Prostate gland (tissue), 2 donors: ENCODE measurements around the gene SOWAHC. TPM values are rescaled to one million over a fixed set of nuclear protein-coding genes. Genes with fewer than 3 reads are reported as not detected.

ENCODE experiments used
- DNase-seq: peaks from one replicate; pipeline ENCODE4 v3.0.0-alpha.2; 2019; ENCODE audit warnings: low spot score
- H3K27ac ChIP-seq, 2 donors: fragments of 200-600 bp; sonication (generic); 2 replicates each; pipeline ENCODE4 v1.5.1; 2017 to 2019
- H3K27me3 ChIP-seq: fragments of 200-600 bp; sonication (generic); replicated peaks from 2 replicates; pipeline ENCODE4 v1.5.1; 2019; ENCODE audit not compliant: insufficient read depth
- H3K36me3 ChIP-seq, 2 donors: fragments of 200-600 bp; sonication (generic); 1 replicate in 1 of 2; 2 replicates in 1 of 2; pipeline versions ENCODE4 v1.5.1 to v1.8.1; 2017 to 2019
- H3K4me1 ChIP-seq: fragments of 200-600 bp; sonication (generic); replicated peaks from 2 replicates; pipeline ENCODE4 v1.5.1; 2019
- H3K4me3 ChIP-seq, 2 donors: fragments of 200-600 bp; sonication (generic); 2 replicates each; pipeline ENCODE4 v1.5.1; 2017 to 2019
- H3K9me3 ChIP-seq: fragments of 200-600 bp; sonication (generic); 2 replicates; pipeline ENCODE4 v1.5.1; 2017
- CTCF ChIP-seq, 4 experiments: fragments of 200-600 bp in 2 of 4; fragments of 450-650 bp in 2 of 4; sonication (generic) in 2 of 4; IDR thresholded peaks; 1 replicate in 3 of 4; 2 replicates in 1 of 4; pipeline ENCODE4 v1.5.1; 2016 to 2019; ENCODE audit warnings: antibody characterized with exemption in 4 of 4, mild to moderate bottlenecking in 2 of 4, moderate library complexity in 2 of 4
- POLR2A ChIP-seq: fragments of 450-650 bp; IDR thresholded peaks from one replicate; pipeline ENCODE4 v1.6.1; 2016; ENCODE audit warnings: antibody characterized with exemption, mild to moderate bottlenecking
- POLR2AphosphoS5 ChIP-seq: sonication (generic); formaldehyde crosslinking; IDR thresholded peaks from one replicate; pipeline ENCODE4 v1.6.1; 2017; ENCODE audit warnings: antibody characterized with exemption
- WGBS: methylation state at CpG from one replicate; pipeline ENCODE4 v1.1.5; 2018; 5-methylcytosine and 5-hydroxymethylcytosine counted together
- intact Hi-C: fragments of 100-400 bp; cut with DNase I; formaldehyde crosslinking; loops from one replicate; pipeline ENCODE4 v1.14.2; 2022
- total RNA-seq, 2 donors: library from RNA; depleted of rRNA; stranded (reverse); fragments of >200 nt; gene quantifications; one replicate each; pipeline ENCODE4 v1.1.0, GENCODE V29; 2016

SOWAHC gene
- total RNA-seq, 2 donors from 2014 or later = 20.7 to 24.9 TPM

- Histone ChIP-seq H3K4me3 (no peak overlapping the region), H3K36me3 (no peaks in the 10 kb centered on the region), H3K27ac (no peak overlapping the region), H3K9me3 (no peaks in the 10 kb centered on the region), H3K4me1 (no peaks in the 10 kb centered on the region), H3K27me3 (no peaks in the 10 kb centered on the region)
- TF ChIP-seq CTCF (IDR thresholded peaks at IDR 0.05) (peak in 2 of 4 experiments; percentile 14 to 33), POLR2A (no peak)
- 82% methylated on average over 5 of the region's 5 CpGs for WGBS
- DNase-seq = no peak
- intact Hi-C loops = loop anchor here (5.0 to 10.0 kb wide), 2 partner anchors 69 to 113 kb away; no protein-coding TSS in a partner anchor
Measured at GRCh38 chr2:109611467-109612095, 2.6 kb upstream of the SOWAHC start.

DNA sequence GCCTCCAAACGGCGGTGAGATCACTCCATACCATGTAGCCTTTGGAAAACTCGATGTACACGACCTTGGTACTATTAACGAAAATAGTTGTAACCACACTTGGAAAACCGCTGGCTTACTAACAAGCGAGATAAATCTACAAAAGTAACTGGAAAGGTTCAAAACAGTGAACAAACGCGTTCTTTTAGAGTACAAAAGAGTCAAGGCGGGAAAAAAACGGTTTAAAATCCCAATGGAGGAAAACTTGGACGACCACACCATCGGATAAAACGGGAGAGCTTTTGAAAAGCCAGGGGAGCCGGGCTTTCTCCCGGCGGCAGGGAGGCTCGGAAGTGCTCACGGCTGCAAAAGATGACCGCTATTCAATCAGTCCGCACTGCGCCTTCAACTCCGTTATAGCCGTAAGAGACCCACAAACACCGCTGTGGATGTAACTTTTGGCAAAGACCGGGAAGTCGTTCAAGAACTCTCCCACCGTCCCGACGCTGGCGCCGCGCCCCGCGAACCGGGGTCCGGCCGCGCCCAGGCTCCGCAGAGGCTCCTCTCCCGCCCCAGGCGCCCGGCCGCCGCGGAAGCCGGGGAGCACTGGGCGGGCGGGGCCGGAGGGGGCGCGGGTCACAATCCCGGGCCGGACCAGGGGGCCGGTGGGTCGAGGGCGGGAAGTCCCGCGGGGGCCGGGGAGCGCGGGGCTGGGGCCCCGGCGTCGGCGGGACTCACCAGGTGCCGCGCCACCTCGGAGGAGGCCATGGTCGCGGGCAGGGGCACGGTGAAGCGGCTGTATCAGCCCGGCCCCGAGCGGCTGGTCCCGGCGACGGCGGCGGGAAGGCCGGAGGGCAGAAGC lies 863 bp upstream of the SOWAHC start:
- TF ChIP-seq POLR2AphosphoS5 (peak; percentile 7), CTCF (IDR thresholded peaks at IDR 0.05) (no peak), POLR2A (no peak)
- H3K27me3 ChIP-seq = no peaks in the 10 kb centered on the region
- DNase-seq = peak; percentile 30
- intact Hi-C loops = loop anchor here (5.0 to 10.0 kb wide), 2 partner anchors 71 to 112 kb away; no protein-coding TSS in a partner anchor
- WGBS = under 1% methylated on average over 51 of the region's 82 CpGs
- peak overlapping the region; percentile 58 to 98 for H3K4me3 ChIP-seq
- H3K36me3 ChIP-seq = no peaks in the 10 kb centered on the region
- H3K27ac ChIP-seq = peak overlapping the region; percentile 95 to 99
- no peaks in the 10 kb centered on the region for H3K4me1 ChIP-seq
- H3K9me3 ChIP-seq = no peaks in the 10 kb centered on the region

- Histone ChIP-seq H3K27me3 (no peaks in the 10 kb centered on the region), H3K9me3 (no peaks in the 10 kb centered on the region), H3K27ac (peak overlapping the region; percentile 95 to 99), H3K36me3 (no peaks in the 10 kb centered on the region), H3K4me3 (peak overlapping the region; percentile 58 to 98), H3K4me1 (no peaks in the 10 kb centered on the region)
- TF ChIP-seq POLR2A (peak; percentile 6), POLR2AphosphoS5 (no peak)
- 16% methylated on average over 27 of the region's 90 CpGs for WGBS
- intact Hi-C loops = loop anchor here (2.0 to 10.0 kb wide), 3 partner anchors 73 to 110 kb away; no protein-coding TSS in a partner anchor
- DNase-seq = no peak
Measured at GRCh38 chr2:109614715-109615636, 812 bp downstream of the SOWAHC start.

DNA sequence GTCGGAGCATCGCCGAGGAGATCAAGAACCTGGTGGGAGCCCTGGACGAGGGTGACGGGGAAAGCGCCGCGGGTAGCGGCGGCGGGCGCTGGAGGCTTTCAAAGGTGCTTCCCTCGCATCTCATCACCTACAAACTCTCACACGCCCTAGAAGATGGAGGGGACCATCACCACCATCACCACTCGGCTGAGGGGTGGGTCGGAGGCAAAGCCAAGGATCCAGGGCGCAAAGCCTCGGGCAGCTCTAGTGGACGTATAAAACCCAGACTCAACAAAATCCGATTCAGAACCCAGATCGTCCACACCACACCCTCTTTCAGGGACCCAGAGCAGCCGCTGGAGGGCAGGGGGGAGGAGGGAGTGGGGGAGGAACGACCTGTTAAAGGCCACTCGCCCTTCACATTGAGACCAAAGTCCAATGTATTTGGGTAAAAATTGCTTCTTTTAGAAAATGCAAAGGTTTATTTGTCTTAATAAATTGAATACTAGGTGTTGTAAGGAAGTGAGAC lies 1.5 kb downstream of the SOWAHC start:
- TF ChIP-seq POLR2AphosphoS5 = no peak
- no peak for TF ChIP-seq CTCF (IDR thresholded peaks at IDR 0.05)
- no peak for TF ChIP-seq POLR2A
- Histone ChIP-seq H3K9me3 (no peaks in the 10 kb centered on the region), H3K27ac (no peak overlapping the region), H3K4me3 (peak overlapping the region; percentile 58 to 98), H3K27me3 (no peaks in the 10 kb centered on the region), H3K36me3 (no peaks in the 10 kb centered on the region), H3K4me1 (no peaks in the 10 kb centered on the region)
- 76% methylated on average over 24 of the region's 24 CpGs for WGBS
- intact Hi-C loops = loop anchor here (2.0 to 10.0 kb wide), 2 partner anchors 75 to 109 kb away; no protein-coding TSS in a partner anchor
- DNase-seq = no peak
